GM18951 (cell line): Measurements from ENCODE around the gene MCM5.

Source experiments
- POLR2A ChIP-seq: IDR thresholded peaks from 4 replicates; pipeline ENCODE4 v1.6.1; 2011; ENCODE audit warnings: mild to moderate bottlenecking; ENCODE audit not compliant: insufficient read length, insufficient read depth; ENCODE audit errors: extremely low read depth
- in situ Hi-C: fragments of 300-500 bp; cut with MboI; formaldehyde crosslinking; loops from one replicate; pipeline ENCODE4 v1.12.0; 2022; ENCODE audit warnings: low sequenced_read_pairs, mixed read lengths, inconsistent platforms; ENCODE audit not compliant: unreplicated experiment

The MCM5 gene

DNA sequence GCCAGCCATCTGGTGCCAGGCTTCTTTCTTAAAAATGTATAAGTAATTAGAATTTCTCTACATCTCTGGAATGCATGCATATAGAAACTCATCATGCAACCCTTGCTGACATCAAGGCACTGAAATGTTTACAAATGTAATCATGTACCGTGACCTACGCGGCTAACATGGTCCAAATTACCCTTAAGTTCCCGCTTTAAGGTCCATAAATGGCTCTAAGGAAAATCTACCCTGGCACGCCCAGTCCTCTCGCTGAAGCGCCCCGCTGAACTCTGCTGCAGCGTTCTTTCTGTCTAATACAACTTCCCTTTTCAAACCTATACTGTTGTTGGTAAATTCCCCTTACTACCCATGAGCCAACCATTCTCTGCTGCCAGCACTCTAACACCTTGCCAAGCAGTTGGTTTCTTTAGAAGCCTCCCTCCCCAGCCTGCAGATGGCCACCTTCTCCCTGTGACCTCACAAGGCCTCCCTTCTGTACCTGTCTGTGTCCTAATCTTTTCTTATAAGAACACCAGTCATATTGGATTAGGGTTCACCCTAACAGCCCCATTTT lies 32.5 kb upstream of the MCM5 start:
- no peak for TF ChIP-seq POLR2A
- in situ Hi-C loops = no loop called here

- no peak for TF ChIP-seq POLR2A
- in situ Hi-C loops = no loop called here
Observed at GRCh38 chr22:35368386-35368785, 31.6 kb upstream of the MCM5 start.

- in situ Hi-C loops = no loop called here
Observed at GRCh38 chr22:35369996-35370395, 29.9 kb upstream of the MCM5 start.

DNA sequence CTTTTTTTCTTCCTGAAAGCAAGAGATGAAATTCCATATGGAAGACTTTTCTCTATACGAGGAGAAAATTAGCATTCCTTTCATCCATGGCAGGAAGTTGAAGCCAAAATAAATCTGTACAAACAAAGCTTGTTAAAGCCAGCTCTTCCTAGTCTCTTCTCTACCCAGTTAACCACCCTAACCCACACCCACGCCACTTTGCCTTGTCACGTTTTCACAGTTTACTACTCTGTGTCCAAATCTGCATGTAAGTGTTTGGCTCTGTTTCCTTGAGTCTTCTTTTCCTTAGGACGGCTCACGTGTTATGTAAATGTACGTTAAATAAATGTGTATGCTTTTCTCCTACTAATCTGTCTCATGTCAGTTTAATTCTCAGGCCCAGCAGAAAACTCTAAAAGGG lies 26.2 kb upstream of the MCM5 start:
- TF ChIP-seq POLR2A = no peak
- in situ Hi-C loops = no loop called here

More at GRCh38 chr22:35369996-35370395, 29.9 kb upstream of the MCM5 start:
- TF ChIP-seq POLR2A = no peak

GRCh38 chr22:35375031-35375430 lies 24.9 kb upstream of the MCM5 start:
- in situ Hi-C loops = no loop called here
- TF ChIP-seq POLR2A = no peak

DNA sequence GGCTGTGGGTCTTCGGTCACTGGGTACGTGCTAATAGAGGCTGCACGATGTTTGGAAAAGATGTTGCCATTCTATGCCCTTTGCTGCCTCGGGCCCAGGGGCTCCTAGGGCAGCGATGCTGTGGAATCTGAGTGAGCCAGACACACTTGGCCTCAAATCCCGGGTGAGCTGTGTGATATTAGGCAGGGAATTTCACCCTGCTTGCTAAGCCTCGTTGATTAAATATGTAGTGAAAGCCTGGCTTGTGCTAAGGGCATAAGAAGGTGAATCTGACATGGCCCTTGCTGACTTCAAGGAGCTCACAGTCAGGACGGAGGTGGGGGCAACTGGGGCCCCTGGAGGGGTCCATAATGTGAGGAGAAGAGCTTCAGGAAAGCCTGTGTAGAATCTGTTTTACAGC lies 24.4 kb upstream of the MCM5 start:
- no peak for TF ChIP-seq POLR2A
- in situ Hi-C loops = no loop called here

- peak; percentile 34 for TF ChIP-seq POLR2A
- in situ Hi-C loops = no loop called here
Observed at GRCh38 chr22:35376728-35377472, 23.0 kb upstream of the MCM5 start.

DNA sequence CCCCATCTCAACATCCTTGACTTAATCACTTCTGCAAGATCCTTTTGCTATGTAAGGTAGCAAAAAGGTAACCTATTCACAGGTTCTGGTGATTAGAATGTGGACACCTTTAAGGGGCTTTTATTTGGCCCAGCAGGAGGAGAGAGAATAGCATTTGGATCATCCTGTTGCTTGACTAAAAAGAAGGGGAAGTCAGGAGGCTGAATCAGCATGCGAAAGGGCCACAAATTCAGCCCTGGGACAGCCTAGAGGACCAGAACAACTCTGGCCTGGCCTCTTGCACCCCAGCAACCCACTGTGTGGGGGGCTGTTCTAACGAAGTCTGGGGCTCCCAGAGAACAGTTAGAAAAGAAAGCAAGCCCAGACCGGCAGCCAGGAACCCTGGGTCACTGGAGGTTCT lies 22.2 kb upstream of the MCM5 start:
- no peak for TF ChIP-seq POLR2A
- in situ Hi-C loops = no loop called here

- in situ Hi-C loops = no loop called here
- no peak for TF ChIP-seq POLR2A
Observed at GRCh38 chr22:35378621-35379020, 21.3 kb upstream of the MCM5 start.

DNA sequence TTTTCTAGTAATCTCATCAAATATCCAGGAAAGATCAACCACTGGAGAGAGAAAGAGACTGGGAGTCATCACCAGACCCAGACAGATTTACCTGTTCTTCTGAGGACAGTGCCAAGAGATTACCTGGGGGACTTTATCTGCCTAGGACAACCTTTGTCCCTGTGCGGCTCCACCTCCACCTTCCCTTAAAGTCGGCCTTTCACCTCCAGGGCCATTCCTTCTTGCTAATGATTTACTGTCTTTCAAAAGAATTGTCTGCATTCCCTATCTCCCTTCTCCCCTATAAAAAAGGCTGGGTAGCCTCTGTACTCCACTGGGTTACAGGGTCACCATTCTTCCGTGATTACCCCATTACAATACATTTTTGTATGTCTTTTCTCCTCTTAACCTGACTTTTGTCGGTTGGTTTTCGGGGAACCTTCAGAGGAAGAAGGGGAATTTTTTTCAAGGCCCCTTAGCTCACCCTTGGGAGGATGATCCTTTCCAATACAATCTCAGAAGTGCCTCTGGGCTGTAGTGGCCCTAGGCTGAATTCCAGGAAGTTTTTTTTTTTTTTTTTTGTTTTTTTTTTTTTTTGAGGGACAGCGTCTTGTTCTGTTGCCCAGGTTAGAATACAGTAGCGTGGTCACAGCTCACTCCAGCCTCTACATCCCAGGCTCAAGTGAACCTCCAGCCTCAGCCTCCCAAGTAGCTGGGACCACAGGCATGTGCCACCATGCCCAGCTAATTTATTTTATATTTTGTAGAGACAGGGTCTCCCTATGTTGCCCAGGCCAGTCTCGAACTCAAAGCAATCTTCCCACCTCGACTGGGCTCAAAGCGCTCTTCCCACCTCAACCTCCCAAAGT lies 20.6 kb upstream of the MCM5 start:
- in situ Hi-C loops = no loop called here
- TF ChIP-seq POLR2A = no peak

DNA sequence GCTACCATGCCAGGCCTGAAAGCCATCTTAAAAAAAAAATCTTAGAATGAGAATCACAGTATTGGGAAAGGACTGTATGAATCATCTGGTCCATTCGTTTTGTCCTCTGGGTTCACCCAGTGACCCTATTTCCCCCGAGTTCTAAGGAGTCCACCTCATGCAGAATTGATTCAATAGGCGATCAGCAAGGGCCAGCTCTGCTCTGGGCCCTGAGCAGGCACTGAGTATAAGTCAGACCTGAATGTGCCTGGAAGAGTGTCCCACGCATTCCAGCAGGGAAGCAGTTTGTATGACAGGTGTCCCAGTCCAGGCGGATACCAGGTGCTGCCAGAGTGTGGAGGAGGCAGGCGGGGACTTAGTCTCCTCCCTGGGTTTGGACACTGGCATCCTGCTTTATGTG lies 19.9 kb upstream of the MCM5 start:
- TF ChIP-seq POLR2A = no peak
- in situ Hi-C loops = no loop called here

- peak; percentile 91 for TF ChIP-seq POLR2A
- in situ Hi-C loops = no loop called here
Observed at GRCh38 chr22:35380537-35381423, 19.2 kb upstream of the MCM5 start, which contains the start of gene HMOX1. Gene HMOX1, plus strand, starts transcription at chr22:35381096. Its CDS starts 78 bp downstream, at chr22:35381174.
